PC-3 (cell line): ENCODE results near the gene VPS33B. TPM values are rescaled to one million over a fixed set of nuclear protein-coding genes. Genes with fewer than 3 reads are reported as not detected.

ENCODE experiments used
- ATAC-seq: fragments of 200-7000 bp; cut with Tn5 transposase; 2 replicates; pipeline ENCODE4 v1.9.1; 2020; ENCODE audit warnings: mild to moderate bottlenecking, moderate library complexity
- BruUV-seq: library from RNA; stranded (reverse); fragments of 400-500 nt; replicated peaks from 2 replicates; lab custom pipeline; 2021; lab: Mats Ljungman, UMichigan
- CTCF ChIA-PET: fragments of 300-600 bp; sonication (Branson Sonifier 250); formaldehyde crosslinking; loops from one replicate; lab custom pipeline; 2022; ENCODE audit warnings: antibody characterized with exemption; lab: Charles Lee
- POLR2A ChIA-PET: fragments of 300-600 bp; sonication (Branson Sonifier 250); formaldehyde crosslinking; loops from one replicate; lab custom pipeline; 2022; ENCODE audit warnings: antibody characterized with exemption; ENCODE audit not compliant: unreplicated experiment; lab: Charles Lee
- DNase-seq: peaks from one replicate; pipeline ENCODE4 v3.0.0-alpha.2; 2015
- H2AFZ ChIP-seq: fragments of 300-600 bp; sonication (generic); 2 replicates; pipeline ENCODE4 v1.6.0; 2016; ENCODE audit warnings: antibody characterized with exemption, low read length
- H3F3A ChIP-seq: fragments of 300-600 bp; sonication (generic); one replicate; pipeline ENCODE4 v1.6.0; 2017; ENCODE audit warnings: antibody characterized with exemption, low read length, control low read depth, mild to moderate bottlenecking; ENCODE audit not compliant: unreplicated experiment
- H3K27ac ChIP-seq: fragments of 300-600 bp; sonication (generic); 2 replicates; pipeline ENCODE4 v1.5.1; 2016; ENCODE audit warnings: mild to moderate bottlenecking, low read length
- H3K27me3 ChIP-seq: fragments of 300-600 bp; sonication (generic); 2 replicates; pipeline ENCODE4 v1.6.1; 2016; ENCODE audit warnings: low read length, mixed read lengths
- H3K36me3 ChIP-seq: fragments of 300-600 bp; sonication (generic); 2 replicates; pipeline ENCODE4 v1.6.1; 2016; ENCODE audit warnings: low read depth, mixed run types, low read length, mixed read lengths
- H3K4me1 ChIP-seq: fragments of 300-600 bp; sonication (generic); 2 replicates; pipeline ENCODE4 v1.5.1; 2016; ENCODE audit warnings: low read length; ENCODE audit not compliant: insufficient read depth
- H3K4me2 ChIP-seq: fragments of 300-600 bp; sonication (generic); 2 replicates; pipeline ENCODE4 v1.6.0; 2016; ENCODE audit warnings: low read length
- H3K4me3 ChIP-seq: fragments of 300-600 bp; sonication (generic); 2 replicates; pipeline ENCODE4 v1.5.1; 2016; ENCODE audit warnings: mild to moderate bottlenecking, low read length, mixed read lengths
- H3K79me2 ChIP-seq: fragments of 300-600 bp; sonication (generic); 2 replicates; pipeline ENCODE4 v1.6.1; 2017; ENCODE audit warnings: low read length, mixed read lengths
- H3K9ac ChIP-seq: fragments of 300-600 bp; sonication (generic); 2 replicates; pipeline ENCODE4 v1.6.0; 2016; ENCODE audit warnings: mild to moderate bottlenecking, low read length
- H3K9me2 ChIP-seq: fragments of 300-600 bp; sonication (generic); replicated peaks from 2 replicates; pipeline ENCODE4 v1.6.1; 2016; ENCODE audit warnings: mixed run types, low read length, mixed read lengths
- H3K9me3 ChIP-seq: fragments of 300-600 bp; sonication (generic); 2 replicates; pipeline ENCODE4 v1.6.1; 2016; ENCODE audit warnings: low read length, mixed read lengths
- H4K20me1 ChIP-seq: fragments of 300-600 bp; sonication (generic); 2 replicates; pipeline ENCODE4 v1.6.1; 2016; ENCODE audit warnings: low read length, mixed read lengths
- CTCF ChIP-seq: fragments of 300-600 bp; sonication (generic); conservative IDR thresholded peaks from 2 replicates; pipeline ENCODE4 v1.5.1; 2017; ENCODE audit warnings: antibody characterized with exemption, low read depth, mild to moderate bottlenecking, low read length
- EZH2 ChIP-seq: fragments of 300-600 bp; sonication (generic); IDR thresholded peaks from one replicate; pipeline ENCODE4 v1.6.1; 2017; ENCODE audit warnings: antibody characterized with exemption, mild to moderate bottlenecking, low read length; ENCODE audit not compliant: unreplicated experiment
- EZH2phosphoT487 ChIP-seq: fragments of 300-600 bp; sonication (generic); IDR thresholded peaks from 2 replicates; pipeline ENCODE4 v1.6.1; 2018; ENCODE audit warnings: mild to moderate bottlenecking, antibody characterized with exemption, low read length, borderline replicate concordance
- intact Hi-C: fragments of 100-400 bp; cut with micrococcal nuclease; formaldehyde crosslinking; loops from 2 replicates; pipeline ENCODE4 v1.9.0; 2023
- total RNA-seq: library from RNA; depleted of rRNA; stranded (reverse); fragments of >200 nt; gene quantifications from 2 replicates; pipeline ENCODE4 v1.2.3, GENCODE V29; 2014

VPS33B gene
- total RNA-seq, 1 experiment from 2014 or later = 8.0 TPM

- H3K36me3 ChIP-seq = no peaks in the 10 kb centered on the region
- peaks cover 3% of the 10 kb centered on the region; the same call in 1 of the 2 replicates for H3K9me3 ChIP-seq
- no peak overlapping the region for H3K4me2 ChIP-seq
- no peaks in the 10 kb centered on the region for H3K79me2 ChIP-seq
- H4K20me1 ChIP-seq = no peaks in the 10 kb centered on the region
- no peak for TF ChIP-seq EZH2
- no peak for TF ChIP-seq EZH2phosphoT487
- TF ChIP-seq CTCF = no peak
- CTCF ChIA-PET = no interaction called here
- H3K4me3 ChIP-seq = no peak overlapping the region
- no TSS peak for BruUV-seq
- H3K9me2 ChIP-seq = no peaks in the 10 kb centered on the region
- no peaks in the 10 kb centered on the region for H3K4me1 ChIP-seq
- intact Hi-C loops = no loop called here
- H3K27me3 ChIP-seq = peaks cover 25% of the 10 kb centered on the region
- ATAC-seq (no peak), DNase-seq (peak; percentile 14)
- no peak overlapping the region for H2AFZ ChIP-seq
- H3F3A ChIP-seq = no peaks in the 10 kb centered on the region
- POLR2A ChIA-PET = no interaction called here
- H3K9ac ChIP-seq = no peak overlapping the region
- H3K27ac ChIP-seq = no peak overlapping the region
Observed at GRCh38 chr15:91067036-91067435, 44.6 kb upstream of the VPS33B start.

GRCh38 chr15:91065505-91065904 is 43.1 kb upstream of the VPS33B start:
- CTCF ChIA-PET = no interaction called here

More at GRCh38 chr15:91065505-91065904, 43.1 kb upstream of the VPS33B start:
- Histone ChIP-seq H3K9me2 (no peaks in the 10 kb centered on the region), H2AFZ (no peak overlapping the region), H3F3A (no peaks in the 10 kb centered on the region), H3K79me2 (no peaks in the 10 kb centered on the region), H3K27ac (no peak overlapping the region), H3K36me3 (no peaks in the 10 kb centered on the region), H3K4me2 (no peak overlapping the region), H3K4me1 (no peaks in the 10 kb centered on the region), H4K20me1 (no peaks in the 10 kb centered on the region), H3K9me3 (peaks cover 3% of the 10 kb centered on the region; the same call in 1 of the 2 replicates), H3K27me3 (peaks cover 15% of the 10 kb centered on the region), H3K4me3 (no peak overlapping the region), H3K9ac (no peak overlapping the region)
- ATAC-seq (no peak), DNase-seq (no peak)
- intact Hi-C loops = no loop called here
- no TSS peak for BruUV-seq
- TF ChIP-seq CTCF (no peak), EZH2 (no peak), EZH2phosphoT487 (no peak)
- POLR2A ChIA-PET = no interaction called here
